ENCODE measurements around the gene OR8A1.
"Not testable (repeated sequence)": the region's sequence is repeated elsewhere in the genome, so short reads cannot be mapped to it uniquely, and the experiment has no call there.

Gene OR8A1

GRCh38 chr11:124597626-124598025, 27.8 kb downstream of the OR8A1 start:
- no peak for DNase-seq

DNA sequence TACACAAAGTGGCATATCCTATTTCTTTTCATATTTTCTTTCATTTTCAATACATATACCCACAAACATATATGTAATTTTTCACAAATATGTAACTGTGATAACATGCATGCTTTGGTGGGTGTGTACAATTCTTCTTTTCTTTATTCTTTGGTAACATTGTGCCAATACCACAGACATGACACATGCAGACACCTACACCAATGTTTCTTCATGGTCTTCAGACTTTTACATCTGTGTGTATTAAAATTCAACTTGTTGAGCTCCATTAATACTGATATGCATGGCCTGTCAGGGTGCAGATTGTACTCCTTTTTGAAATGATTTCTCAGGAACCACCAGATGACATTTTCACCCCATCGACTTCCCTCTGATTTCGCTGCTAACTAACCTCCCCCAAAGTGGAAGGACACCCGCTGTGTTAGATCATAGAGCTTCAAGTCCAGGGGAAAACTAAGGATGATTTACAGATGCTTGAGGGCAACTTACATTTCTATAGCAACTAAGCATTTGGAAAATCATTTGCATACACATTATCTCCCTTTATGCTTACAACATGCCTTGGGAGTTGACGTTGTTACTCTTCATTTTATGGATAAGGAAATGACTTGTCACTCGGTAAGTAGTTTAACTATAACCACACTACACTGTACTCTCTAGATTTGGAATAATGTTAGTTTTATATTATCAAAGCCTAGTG, 31.0 kb downstream of the OR8A1 start:
- DNase-seq = no peak

GRCh38 chr11:124602193-124602592, 32.4 kb downstream of the OR8A1 start:
- DNase-seq = no peak

DNA sequence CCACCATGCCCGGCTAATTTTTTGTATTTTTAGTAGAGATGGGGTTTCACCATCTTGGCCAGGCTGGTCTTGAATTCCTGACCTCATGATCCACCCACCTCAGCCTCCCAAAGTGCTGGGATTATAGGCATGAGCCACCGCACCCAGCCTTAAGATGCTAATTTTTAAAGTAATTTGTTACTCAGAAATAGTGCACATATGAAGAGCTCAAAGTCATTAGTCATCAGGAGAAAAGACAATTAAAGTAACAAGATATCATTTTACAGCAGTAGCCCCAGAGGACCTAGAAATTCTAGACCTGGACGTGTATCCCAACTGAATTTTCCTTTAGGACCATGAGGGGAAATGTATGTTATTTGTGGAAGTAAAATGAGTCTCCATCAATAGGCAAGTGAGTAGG, 32.9 kb downstream of the OR8A1 start:
- DNase-seq = not testable (repeated sequence)

DNA sequence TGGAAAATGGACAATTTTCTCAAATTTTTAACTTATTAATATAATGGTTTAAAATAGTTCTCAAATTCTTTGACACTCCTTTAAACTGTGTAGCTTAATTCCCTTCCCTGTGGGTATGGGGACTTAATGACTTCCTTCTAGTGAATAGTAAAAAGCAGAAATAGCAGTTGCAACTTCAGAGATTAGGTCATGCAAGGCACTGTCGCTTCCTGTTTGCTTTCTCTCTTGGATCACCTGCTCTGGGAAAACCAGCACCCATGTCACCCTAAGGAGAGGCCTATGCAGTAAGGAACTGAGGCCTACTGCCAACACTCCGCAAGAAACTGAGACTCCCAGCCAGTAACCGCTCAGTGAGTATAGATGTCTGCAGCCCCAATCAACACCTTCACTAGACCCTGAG, 35.9 kb downstream of the OR8A1 start:
- DNase-seq = no peak

DNA sequence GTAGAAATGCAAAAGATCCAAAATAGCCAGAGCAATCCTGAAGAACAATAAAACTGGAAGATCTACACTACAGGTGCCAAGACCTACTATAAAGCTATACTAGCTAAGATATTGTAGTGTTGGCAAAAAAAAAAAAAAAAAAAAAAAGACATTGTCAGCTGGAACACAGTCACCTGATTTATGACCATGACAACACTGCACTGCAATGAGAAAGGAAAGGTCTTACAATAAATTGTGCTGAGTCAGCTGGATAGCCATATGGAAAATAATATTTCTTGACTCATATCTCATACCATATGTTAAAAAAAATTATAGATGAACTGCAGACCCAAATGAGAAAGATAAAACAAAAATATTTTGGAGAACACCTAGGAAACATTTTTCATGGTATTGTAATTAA, 38.4 kb downstream of the OR8A1 start:
- no peak for DNase-seq

- no peak for DNase-seq
Observed at GRCh38 chr11:124610295-124610694, 40.5 kb downstream of the OR8A1 start.

GRCh38 chr11:124611064-124611463, 41.3 kb downstream of the OR8A1 start, which contains the start of gene PANX3:
Gene PANX3, plus strand, starts transcription at chr11:124611428. Its CDS starts 129 bp downstream, at chr11:124611557.
- DNase-seq = no peak

DNA sequence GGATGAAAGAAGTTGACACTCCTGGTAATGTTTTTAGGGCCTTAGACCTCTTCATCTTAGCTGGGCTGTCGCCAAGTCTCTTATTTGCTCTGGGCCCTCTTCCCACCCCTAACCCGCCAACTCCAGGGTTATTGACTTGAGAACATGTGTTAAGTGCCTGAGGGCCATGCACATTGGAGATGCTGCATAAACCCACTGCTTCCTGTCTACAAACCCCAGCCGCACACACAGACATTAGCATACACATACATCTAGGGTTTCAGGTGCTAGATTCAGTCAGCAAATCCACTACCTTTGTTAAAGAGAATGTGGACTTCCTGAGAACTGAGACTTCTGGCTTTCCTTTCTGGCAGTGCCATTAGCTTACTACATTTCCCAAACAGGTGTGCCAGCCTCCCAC, 42.2 kb downstream of the OR8A1 start:
- no peak for DNase-seq

- no peak for DNase-seq
Observed at GRCh38 chr11:124612567-124613246, 42.9 kb downstream of the OR8A1 start.

- DNase-seq = no peak
Observed at GRCh38 chr11:124618863-124619262, 49.1 kb downstream of the OR8A1 start.

Data from stimulated activated CD4-positive, alpha-beta T cell treated with anti-CD3 and anti-CD28 coated beads, Interleukin-12 subunit alpha, Interleukin-12 subunit beta, amount 100 ng/mL, for 4 hours (primary cell).